Duodenal mucosa (tissue), 2 donors: ENCODE measurements around the gene ALDH3A2.
A peak's percentile ranks its signal among the peaks of the same experiment; 100 is the strongest.

Source experiments
- H3K27ac ChIP-seq: one replicate; pipeline ENCODE4 v1.7.0; 2013; ENCODE audit warnings: low read depth, low read length
- H3K27me3 ChIP-seq, 2 donors: one replicate each; pipeline ENCODE4 v1.7.0; 2013; ENCODE audit warnings: low read length in 2 of 2, control low read depth in 1 of 2; ENCODE audit not compliant: insufficient read depth in 2 of 2, control insufficient read depth in 1 of 2
- H3K36me3 ChIP-seq, 2 donors: one replicate each; pipeline ENCODE4 v1.7.0; 2013; ENCODE audit warnings: low read length in 2 of 2, control low read depth in 1 of 2; ENCODE audit not compliant: insufficient read depth in 2 of 2, control insufficient read depth in 1 of 2
- H3K4me1 ChIP-seq, 2 donors: one replicate each; pipeline ENCODE4 v1.7.0; 2013; ENCODE audit warnings: low read length in 2 of 2, control low read depth in 1 of 2; ENCODE audit not compliant: insufficient read depth in 2 of 2, control insufficient read depth in 1 of 2
- H3K4me3 ChIP-seq, 2 donors: one replicate each; pipeline ENCODE4 v1.7.0; 2013; ENCODE audit warnings: low read length in 2 of 2, low read depth in 1 of 2
- H3K9ac ChIP-seq, 2 donors: one replicate each; pipeline ENCODE4 v1.7.0; 2013; ENCODE audit warnings: low read length in 2 of 2, low read depth in 1 of 2
- H3K9me3 ChIP-seq, 2 donors: one replicate each; pipeline ENCODE4 v1.7.0; 2013; ENCODE audit warnings: low read length in 2 of 2, control low read depth in 1 of 2; ENCODE audit not compliant: control insufficient read depth in 1 of 2

The ALDH3A2 gene

GRCh38 chr17:19648475-19649273 lies at the start of gene ALDH3A2:
Gene ALDH3A2, plus strand, starts transcription at chr17:19648751. Its CDS starts 221 bp downstream, at chr17:19648972.
- Histone ChIP-seq H3K9ac (peak within 1 kb of the TSS; percentile 72 to 92), H3K4me1 (peaks cover 32 to 48% of the 10 kb centered on the region in 2 donors), H3K27me3 (no peaks in the 10 kb centered on the region), H3K36me3 (peaks cover 8 to 10% of the 10 kb centered on the region in 2 donors), H3K9me3 (no peaks in the 10 kb centered on the region), H3K4me3 (peak within 1 kb of the TSS; percentile 86 to 95), H3K27ac (peak within 1 kb of the TSS; percentile 78)

DNA sequence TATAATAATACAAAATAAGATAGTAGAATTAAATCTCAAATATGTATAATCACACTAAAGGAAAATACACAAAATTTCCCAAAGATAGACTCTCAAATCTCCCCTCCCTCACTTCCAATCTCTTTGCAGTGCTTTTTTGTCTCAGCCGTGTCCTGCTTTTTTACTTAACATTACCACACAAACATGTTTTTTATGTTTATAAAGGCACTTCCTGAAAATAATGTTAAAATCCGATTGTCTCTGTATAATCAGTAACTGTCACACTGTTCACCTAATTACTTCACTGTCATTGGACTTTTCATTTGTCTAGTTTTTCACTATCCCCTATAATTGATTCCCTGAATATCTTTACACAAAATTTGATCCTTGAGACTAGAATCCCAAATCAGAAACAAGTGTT lies 38.2 kb upstream of the ALDH3A2 start:
- Histone ChIP-seq H3K4me1 (no peaks in the 10 kb centered on the region), H3K4me3 (no peak overlapping the region), H3K9ac (no peak overlapping the region), H3K27ac (no peak overlapping the region), H3K27me3 (no peaks in the 10 kb centered on the region), H3K36me3 (no peaks in the 10 kb centered on the region), H3K9me3 (no peaks in the 10 kb centered on the region)

DNA sequence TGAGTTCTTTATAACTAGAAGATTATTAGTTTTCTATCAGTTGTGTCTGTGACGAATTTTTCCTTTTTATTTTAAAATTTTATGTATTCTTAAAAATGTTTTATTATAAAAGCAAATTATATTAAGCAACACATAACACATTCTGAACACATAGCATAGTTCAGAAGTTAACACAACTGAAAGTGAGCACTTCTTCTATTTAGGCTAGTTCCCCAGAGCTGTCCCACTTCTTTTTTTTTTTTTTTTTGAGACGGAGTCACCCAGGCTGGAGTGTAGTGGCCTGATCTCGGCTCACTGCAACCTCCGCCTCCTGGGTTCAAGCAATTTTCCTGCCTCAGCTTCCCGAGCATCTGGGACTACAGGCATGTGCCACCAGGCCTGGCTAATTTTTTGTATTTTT lies 37.7 kb upstream of the ALDH3A2 start:
- H3K36me3 ChIP-seq = no peaks in the 10 kb centered on the region
- no peak overlapping the region for H3K9ac ChIP-seq
- H3K27ac ChIP-seq = no peak overlapping the region
- H3K4me3 ChIP-seq = no peak overlapping the region
- no peaks in the 10 kb centered on the region for H3K9me3 ChIP-seq
- H3K27me3 ChIP-seq = no peaks in the 10 kb centered on the region
- H3K4me1 ChIP-seq = no peaks in the 10 kb centered on the region

- H3K4me1 ChIP-seq = no peaks in the 10 kb centered on the region
Observed at GRCh38 chr17:19613979-19614378, 34.6 kb upstream of the ALDH3A2 start.

GRCh38 chr17:19614900-19615299 lies 33.7 kb upstream of the ALDH3A2 start:
- Histone ChIP-seq H3K9ac (no peak overlapping the region), H3K27me3 (no peaks in the 10 kb centered on the region), H3K4me3 (no peak overlapping the region), H3K36me3 (no peaks in the 10 kb centered on the region), H3K27ac (no peak overlapping the region), H3K9me3 (peaks cover 7 to 17% of the 10 kb centered on the region in 2 donors), H3K4me1 (no peaks in the 10 kb centered on the region)

More at GRCh38 chr17:19613979-19614378, 34.6 kb upstream of the ALDH3A2 start:
- H3K27me3 ChIP-seq = no peaks in the 10 kb centered on the region
- H3K27ac ChIP-seq = no peak overlapping the region
- H3K9ac ChIP-seq = no peak overlapping the region
- peaks cover 3 to 8% of the 10 kb centered on the region in 2 donors for H3K9me3 ChIP-seq
- H3K36me3 ChIP-seq = no peaks in the 10 kb centered on the region
- no peak overlapping the region for H3K4me3 ChIP-seq

DNA sequence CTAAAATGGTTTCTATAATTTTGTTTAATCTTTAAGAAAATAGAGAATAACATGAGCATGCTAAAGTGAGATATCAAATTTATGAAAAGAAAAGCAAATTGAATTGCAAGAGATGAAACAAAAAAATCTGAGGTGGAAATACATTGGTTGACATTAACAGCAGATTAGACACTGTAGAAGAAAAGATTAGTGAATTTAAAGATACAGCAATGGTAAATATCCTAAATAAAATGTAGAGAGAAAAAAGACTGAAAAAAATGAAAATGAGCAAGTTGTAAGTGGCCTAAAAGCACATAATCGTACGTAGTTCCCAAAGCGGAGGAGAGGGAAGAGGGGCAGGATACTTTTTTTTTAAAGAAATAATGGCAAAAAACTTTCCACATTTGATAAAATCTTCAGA lies 30.5 kb upstream of the ALDH3A2 start:
- H3K9me3 ChIP-seq = peaks cover 10 to 19% of the 10 kb centered on the region in 2 donors
- H3K27ac ChIP-seq = no peak overlapping the region

DNA sequence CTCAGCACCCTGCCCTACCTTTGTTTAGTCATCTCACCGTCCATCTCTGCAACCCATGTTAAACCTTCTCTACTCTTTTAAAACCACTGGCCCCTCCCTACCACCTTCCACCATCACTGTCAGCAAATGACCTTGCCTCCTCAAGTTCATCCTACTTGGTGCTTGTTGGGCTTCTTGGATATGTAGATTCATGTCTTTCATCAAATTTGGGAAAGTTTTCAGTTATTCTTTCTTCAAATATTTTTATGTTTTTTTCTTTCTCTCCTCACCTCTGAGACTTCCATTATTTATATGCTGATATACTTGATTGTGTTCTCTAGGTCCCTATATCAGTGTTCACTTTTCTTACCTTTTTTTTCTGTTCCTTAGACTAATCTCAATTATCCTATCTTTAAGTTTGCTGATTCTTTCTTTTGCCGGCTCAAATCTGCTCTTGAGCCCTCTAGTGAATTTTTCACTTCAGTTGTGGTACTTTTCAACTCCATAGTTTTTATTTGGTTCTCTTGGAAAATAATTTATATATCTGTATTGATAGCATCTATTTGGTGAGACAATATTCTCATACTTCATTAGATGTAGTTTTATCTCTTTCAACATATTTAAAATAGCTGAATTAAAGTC lies 28.7 kb upstream of the ALDH3A2 start:
- Histone ChIP-seq H3K27ac (no peak overlapping the region), H3K9me3 (peaks cover 10 to 19% of the 10 kb centered on the region in 2 donors), H3K36me3 (no peaks in the 10 kb centered on the region), H3K4me1 (no peaks in the 10 kb centered on the region), H3K27me3 (no peaks in the 10 kb centered on the region), H3K4me3 (no peak overlapping the region), H3K9ac (no peak overlapping the region)

More for the DNA sequence above, 30.5 kb upstream of the ALDH3A2 start:
- Histone ChIP-seq H3K27me3 (no peaks in the 10 kb centered on the region), H3K4me1 (no peaks in the 10 kb centered on the region), H3K9ac (no peak overlapping the region), H3K4me3 (no peak overlapping the region), H3K36me3 (no peaks in the 10 kb centered on the region)

DNA sequence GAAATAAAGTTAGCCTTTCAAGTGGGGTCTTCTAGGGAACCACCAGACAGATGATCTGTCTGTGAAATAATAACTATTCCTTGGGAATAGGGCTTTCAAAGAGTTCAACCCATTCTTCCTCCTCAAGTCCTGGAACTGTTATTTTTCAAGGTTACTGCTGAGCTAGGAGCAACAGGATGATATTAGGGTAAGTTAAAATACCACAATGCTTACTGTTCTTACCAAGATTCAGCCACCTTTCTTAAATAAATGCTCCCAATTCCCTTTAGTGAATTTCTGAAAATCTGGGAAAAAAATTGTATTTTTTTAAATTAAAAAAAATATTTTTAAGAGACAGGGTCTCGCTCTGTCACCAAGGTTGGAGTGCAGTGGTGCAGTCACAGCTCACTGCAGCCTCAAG lies 26.9 kb upstream of the ALDH3A2 start:
- no peaks in the 10 kb centered on the region for H3K27me3 ChIP-seq
- peaks cover 10 to 19% of the 10 kb centered on the region in 2 donors for H3K9me3 ChIP-seq
- H3K4me1 ChIP-seq = no peaks in the 10 kb centered on the region
- H3K4me3 ChIP-seq = no peak overlapping the region
- H3K9ac ChIP-seq = no peak overlapping the region
- H3K27ac ChIP-seq = no peak overlapping the region
- H3K36me3 ChIP-seq = no peaks in the 10 kb centered on the region

- no peaks in the 10 kb centered on the region for H3K27me3 ChIP-seq
- H3K9ac ChIP-seq = no peak overlapping the region
- no peaks in the 10 kb centered on the region for H3K36me3 ChIP-seq
Observed at GRCh38 chr17:19626079-19626478, 22.5 kb upstream of the ALDH3A2 start.

DNA sequence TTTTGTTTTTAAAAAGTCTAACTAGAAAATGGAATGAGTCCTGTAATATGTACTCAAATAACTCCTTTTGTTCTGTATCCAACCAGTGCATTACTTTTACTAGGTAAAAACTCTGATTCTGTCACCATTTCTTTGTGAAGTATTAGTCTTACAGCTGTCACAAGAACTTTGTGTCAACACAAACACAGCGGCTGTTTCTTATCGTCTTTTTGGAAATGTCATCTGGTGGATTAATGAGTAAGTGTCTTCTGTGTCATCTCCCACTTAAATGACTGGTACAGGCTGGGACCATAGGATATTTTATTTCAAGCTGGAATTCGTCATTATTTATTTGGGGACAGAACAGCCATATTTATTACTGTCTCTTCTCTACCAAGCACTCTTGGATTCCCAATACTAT lies 19.1 kb upstream of the ALDH3A2 start:
- Histone ChIP-seq H3K27ac (no peak overlapping the region), H3K27me3 (no peaks in the 10 kb centered on the region)

More at GRCh38 chr17:19626079-19626478, 22.5 kb upstream of the ALDH3A2 start:
- Histone ChIP-seq H3K4me3 (no peak overlapping the region), H3K9me3 (no peaks in the 10 kb centered on the region), H3K4me1 (no peaks in the 10 kb centered on the region), H3K27ac (no peak overlapping the region)

More for the DNA sequence above, 19.1 kb upstream of the ALDH3A2 start:
- H3K9me3 ChIP-seq = no peaks in the 10 kb centered on the region
- H3K36me3 ChIP-seq = no peaks in the 10 kb centered on the region
- H3K4me1 ChIP-seq = no peaks in the 10 kb centered on the region
- no peak overlapping the region for H3K4me3 ChIP-seq
- H3K9ac ChIP-seq = no peak overlapping the region
